Measurements from ENCODE around the gene FAM98C.
"Not testable (repeated sequence)": the region's sequence is repeated elsewhere in the genome, so short reads cannot be mapped to it uniquely, and the experiment has no call there.

Gene FAM98C

DNA sequence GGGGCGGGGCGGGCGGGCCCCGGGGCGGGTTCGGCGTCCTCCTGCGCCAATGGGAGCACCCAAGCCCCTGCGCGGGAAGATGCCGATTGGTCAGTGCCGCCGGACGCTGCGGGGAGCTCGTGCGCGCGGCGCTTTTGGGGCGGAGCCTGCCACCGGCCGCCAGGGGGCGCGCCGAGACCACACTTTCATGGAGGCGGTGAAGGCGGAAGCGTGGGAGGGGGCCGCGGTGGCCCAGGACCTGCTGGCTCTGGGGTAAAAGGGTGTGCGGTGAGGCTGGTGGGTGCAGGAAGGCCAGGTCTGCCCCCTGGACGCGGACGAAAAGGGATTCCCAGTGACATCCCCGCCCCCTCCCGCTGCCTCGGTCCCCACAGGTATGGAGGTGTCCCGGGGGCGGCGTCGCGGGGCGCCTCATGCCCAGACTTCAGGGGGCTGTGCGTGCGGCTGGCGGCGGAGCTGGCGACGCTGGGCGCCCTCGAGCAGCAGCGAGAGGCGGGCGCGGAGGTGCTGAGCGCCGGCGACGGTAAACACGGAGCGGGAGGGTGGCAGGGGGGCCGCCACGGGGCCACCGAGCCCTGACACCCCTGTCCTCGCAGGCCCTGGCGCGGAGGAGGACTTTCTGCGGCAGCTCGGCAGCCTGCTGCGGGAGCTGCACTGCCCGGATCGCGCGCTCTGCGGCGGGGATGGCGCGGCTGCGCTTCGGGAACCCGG is at the start of gene FAM98C:
Gene FAM98C (plus strand): TSS at position 127 of the 708 bp plus-strand sequence. CDS start 61 bp downstream, at position 188.
- peak; percentile 99 for DNase-seq

DNA sequence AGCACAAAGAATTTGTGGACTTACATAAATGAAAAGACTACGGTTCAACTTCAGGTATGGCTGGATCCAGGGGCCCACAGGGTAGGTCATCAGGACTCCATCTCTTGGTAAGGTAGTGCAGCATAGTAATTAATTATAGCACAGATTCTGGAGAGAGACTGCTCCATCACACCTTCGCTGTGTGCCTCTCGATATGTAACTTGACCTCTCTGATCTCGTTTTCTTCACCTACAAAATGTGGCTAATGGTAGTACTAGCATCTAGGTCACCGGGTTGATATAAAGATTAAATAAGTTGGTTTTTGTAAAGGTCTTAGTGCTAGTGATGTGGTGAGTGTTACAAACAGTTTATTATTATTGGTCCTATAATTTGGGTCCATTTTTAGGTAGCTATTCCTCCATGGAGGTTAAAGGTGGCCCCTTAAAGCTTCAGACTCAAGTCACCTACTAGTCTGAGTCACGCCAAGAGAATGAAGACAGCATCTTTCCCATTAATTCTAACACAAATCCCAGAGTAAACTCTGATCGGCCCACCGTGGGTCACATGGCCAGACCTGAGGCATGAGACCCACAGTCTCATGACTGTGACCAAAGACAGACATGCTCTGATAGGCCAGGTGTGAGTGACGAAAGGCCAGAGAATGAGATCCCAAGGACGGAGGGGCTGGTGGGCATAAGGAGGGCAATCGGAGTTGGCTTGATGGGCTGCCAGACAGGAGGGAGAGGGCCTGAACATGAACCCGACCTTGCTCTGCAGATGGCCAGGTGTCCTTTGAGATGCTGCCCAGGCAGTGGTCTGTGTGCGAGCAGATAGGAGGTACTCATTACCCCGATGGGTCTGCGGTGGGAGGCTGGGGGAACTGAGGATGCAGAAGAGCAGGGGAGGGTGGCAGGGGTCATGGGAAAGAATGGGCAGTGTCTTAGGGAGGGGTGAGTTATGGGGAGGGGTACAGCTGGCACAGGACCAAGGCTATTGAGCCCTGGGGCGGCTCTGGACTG is 46.9 kb upstream of the FAM98C start:
- DNase-seq = no peak

DNA sequence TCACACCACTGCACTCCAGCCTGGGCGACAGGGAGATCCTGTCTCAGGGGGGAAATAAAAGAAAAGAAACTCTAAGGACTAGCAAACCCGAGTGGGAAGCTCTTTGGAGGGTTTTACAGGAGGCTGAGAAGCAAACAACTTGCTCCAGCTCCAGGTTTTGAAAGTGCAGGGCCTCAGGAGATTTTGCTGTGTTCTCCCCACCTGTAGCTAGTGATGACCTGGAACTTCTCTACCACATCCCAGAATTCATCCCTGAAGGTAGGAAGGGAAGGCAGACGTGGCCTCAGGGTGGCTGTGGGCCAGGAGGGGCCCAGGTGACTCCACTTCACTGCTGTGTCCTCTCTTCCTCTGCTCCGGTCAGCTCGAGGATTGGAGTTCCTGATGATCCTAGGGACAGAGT is 44.8 kb upstream of the FAM98C start:
- no peak for DNase-seq

DNA sequence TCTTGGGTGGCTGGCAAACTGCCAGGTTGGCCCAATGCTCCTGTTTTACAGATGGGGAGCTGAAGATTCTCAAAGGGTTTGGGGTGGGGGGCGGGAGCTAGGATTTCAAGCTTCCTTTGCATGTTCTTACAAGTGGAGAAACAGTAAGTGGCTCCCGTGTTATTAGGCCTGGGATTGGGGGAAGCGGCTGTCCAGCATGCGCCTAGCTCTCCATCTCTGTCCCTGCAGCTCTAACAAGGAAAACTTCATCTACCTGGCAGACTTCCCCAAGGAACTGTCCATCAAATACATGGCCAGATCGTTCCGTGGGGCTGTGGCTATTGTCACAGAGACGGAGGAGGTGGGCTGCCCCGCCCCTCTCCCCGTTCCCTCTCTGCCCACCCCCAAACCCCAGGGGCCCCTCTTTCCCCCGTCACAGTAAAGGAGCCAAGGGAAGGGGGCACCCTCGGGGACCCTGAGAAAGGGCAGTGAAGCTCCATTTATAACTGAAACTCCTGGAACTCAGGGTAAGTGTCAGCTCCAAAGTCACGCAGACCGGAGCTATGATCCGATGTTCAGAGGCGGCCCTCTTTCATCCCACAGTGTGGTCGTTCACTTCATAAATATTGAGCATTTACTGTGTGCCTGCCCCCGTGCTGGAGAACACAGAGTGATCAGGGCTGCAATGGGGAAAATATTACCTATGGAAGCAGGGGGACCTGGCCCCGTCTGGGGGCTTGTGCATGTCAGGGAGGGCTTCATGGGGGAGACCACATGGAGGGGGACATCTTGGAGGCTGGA is 43.5 kb upstream of the FAM98C start:
- no peak for DNase-seq

DNA sequence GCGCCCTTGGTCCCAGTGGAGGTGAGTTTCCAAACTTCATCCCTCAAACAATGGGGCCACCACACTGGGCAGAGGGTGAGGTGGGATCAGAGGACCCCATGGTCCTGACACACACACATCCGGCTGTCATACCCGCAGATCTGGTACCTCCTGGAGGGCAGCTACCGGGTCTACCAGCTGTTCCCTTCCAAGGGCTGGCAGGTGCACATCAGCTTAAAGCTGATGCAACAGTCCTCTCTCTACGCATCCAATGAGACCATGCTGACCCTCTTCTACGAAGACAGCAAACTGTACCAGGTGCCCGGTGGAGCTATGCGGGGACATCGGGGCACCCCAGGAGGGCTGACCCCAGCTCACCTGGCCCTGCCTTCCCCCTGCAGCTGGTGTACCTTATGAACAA is 42.5 kb upstream of the FAM98C start:
- no peak for DNase-seq

DNA sequence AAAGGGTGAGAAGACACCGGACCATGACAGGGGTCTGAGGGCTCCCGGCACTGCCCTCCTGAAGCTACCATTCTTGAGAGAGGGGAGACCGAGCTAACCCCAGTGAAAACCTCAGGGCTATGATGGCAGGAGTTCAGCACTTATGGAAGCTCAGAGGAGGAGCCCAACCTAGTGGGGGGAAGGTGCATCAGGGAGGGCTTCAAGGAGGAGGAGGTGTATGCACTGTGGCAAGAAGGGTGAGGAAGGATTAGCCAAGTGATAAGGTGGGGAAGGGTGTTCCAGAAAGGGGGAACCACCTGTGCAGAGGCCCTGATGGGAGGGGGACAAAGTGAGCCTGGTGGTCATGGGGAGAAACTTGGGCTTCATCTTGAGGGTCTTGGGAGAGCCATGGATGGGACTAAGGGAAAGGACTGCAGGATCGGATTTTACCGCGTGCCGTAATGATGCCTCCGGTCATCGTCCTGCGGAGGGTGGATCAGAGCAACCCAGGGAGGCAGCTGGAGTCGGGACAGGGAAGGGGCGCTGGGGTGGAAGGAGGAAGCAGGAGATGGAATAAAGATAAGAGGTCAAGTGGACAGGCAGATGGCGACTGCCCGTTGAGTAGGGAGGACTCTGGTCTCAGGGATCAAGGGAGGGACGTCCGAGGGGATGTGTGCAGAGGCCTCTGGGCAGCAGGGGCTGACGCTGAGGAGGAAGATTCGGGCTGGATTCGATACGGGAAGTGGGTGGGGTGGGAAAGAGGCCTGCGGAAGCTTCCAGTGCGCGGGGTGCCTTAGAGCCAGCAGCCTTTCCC is 41.9 kb upstream of the FAM98C start:
- no peak for DNase-seq

DNA sequence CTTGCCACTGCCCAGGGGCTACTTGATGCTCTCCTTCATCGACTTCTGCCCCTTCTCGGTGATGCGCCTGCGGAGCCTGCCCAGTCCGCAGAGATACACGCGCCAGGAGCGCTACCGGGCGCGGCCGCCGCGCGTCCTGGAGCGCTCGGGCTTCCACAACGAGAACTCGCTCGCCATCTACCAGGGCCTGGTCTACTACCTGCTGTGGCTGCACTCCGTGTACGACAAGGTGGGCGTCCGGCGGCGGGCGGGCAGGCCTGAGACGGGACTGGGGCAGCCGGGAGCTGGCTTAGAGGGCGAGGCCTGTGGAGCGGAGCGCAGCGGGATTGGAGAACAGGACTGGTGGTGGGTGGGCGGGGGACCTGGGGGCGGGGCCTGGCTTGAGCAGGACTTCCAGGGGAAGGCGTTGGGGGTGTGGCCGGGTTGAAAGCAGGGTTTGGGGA is 41.2 kb upstream of the FAM98C start:
- DNase-seq = peak; percentile 84

DNA sequence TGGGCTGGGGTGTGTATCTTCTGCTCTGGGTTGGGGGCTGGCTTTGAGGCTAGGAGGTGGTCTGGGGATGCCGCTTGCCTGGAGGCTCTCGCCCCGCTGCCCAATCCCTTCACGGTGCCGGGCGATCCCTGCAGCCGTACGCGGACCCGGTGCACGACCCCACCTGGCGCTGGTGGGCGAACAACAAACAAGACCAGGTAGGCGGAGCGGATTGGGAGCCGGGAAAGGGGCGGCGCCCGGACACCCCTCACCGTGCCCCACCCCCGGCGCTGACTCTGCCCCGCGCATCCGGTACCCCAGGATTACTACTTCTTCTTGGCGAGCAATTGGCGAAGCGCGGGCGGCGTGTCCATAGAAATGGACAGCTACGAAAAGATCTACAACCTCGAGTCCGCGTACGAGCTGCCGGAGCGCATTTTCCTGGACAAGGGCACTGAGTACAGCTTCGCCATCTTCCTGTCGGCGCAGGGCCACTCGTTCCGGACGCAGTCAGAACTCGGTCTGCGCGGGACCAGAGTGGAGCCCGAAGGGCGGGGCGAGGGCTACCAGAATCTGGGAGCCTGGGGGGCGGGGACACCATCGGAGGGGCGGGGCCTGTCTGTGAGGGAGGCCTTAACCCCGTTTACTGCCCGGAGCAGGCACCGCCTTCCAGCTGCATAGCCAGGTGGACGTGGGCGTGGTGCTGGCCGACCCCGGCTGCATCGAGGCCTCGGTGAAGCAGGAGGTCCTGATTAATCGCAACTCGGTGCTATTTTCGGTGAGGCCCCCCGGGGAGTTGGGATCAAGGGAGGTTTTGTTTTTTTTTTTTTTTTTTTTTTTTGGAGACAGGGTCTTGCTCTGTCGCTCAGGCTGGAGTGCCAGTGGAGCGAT is 40.6 kb upstream of the FAM98C start:
- DNase-seq = peak; percentile 90

DNA sequence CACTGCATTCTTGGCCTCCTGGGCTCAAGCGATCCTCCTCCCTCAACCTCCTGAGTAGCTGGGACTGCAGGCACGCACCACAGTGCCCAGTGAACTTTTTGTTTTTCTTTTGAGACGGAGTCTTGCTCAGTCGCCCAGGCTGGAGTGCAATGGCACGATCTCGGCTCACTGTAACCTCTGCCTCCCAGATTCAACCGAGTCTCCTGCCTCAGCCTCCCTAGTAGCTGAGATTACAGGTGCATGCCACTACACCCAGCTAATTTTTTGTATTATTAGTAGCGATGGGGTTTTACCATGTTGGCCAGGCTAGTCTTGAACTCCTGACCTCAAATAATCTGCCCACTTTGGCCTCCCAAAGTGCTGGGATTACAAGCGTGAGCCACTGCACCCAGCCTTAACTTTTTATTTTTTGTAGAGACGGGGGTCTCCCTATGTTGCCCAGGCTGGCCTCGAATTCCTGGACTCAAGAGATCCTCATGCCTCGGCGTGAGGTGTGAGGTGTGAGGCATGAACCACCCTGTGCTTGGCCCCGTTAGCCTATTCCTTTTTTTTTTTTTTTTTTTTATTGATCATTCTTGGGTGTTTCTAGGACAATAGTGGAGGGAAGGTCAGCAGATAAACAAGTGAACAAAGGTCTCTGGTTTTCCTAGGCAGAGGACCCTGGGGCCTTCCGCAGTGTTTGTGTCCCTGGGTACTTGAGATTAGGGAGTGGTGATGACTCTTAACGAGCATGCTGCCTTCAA is 39.8 kb upstream of the FAM98C start:
- not testable (repeated sequence) for DNase-seq

DNA sequence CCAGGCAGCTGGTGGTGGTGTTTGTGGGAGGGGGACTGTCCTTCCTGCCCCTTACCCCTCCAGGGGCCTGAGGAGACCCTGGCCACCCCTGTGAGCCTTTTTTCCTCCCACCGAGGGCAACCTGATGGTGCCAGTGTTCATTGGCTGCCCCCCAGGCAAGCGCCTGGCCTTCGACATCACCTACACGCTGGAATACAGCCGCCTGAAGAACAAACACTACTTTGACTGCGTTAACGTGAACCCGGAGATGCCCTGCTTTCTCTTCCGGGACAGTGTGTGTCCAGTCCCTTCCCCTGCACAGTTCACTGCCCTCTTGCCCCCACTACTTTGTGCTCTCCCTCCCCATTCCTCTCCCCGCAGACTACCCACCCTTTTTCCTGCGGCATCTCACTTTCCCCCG is 35.9 kb upstream of the FAM98C start:
- DNase-seq = no peak

DNA sequence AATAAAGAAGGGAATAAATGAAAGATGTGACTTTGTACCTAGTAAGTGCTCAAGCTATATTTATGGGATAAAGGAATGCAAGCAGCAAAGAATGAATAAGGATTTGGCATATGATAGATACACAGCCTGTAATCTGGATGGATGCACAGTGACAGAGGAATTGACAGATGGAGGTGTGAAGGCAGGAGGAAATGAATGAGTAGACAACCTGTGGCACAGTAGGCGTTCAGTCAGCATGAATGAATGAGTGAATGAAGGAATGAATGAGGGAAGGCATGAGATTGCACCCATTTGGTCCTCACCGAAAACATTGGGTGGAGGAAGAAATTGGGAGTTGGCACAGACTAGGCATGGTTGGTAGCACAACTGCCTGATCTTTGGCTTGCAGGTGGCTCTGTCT is 33.3 kb upstream of the FAM98C start:
- DNase-seq = no peak

DNA sequence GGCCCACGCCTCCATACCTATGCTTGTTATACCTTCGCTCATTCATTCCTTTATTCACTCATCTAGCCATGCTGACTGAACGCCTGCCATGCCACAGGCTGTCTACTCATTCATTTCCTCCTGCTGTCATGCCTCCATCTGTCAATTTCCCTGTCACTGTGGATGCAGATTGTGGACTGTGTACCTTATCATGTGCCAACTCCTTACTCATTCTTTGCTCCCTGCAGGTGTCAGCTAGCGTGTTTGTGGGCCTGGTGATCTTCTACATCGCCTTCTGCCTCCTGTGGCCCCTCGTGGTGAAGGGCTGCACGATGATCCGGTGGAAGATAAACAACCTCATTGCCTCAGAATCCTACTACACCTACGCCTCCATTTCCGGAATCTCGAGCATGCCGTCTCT is 32.6 kb upstream of the FAM98C start:
- DNase-seq = no peak

DNA sequence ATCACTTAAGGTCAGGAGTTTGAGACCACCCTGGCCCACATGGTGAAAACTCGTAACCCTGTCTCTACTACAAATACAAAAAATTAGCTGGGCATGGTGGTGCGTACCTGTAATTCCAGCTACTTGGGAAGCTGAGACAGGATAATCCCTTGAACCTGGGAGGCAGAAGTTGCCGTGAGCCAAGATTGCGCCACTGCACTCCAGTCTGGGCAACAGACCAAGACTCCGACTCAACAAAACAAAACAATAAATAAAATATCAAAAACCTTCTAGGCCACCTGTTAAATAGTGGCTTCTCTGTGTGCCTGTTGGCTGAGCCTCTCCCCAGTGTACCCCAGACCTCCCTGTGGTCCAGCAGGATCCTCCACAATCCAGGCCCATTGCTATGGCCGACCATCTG is 31.8 kb upstream of the FAM98C start:
- no peak for DNase-seq

DNA sequence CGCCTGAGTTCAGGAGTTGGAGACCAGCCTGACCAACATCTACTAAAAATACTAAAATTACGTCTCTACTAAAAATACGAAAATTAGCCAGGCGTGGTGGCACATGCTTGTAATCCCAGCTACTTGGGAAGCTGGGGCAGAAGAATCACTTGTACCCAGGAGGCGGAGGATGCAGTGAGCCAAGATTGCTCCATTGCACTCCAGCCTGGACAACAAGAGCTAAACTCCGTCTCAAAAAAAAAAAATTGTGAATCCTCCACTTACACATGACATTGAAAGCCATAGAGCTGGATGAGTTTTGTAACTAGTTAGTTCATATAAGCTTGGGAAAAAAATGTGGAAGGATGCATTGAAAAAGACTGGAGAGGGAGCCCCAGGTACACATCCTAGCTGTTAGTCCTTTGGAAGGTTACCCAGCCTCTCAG is 29.0 kb upstream of the FAM98C start:
- DNase-seq = no peak

DNA sequence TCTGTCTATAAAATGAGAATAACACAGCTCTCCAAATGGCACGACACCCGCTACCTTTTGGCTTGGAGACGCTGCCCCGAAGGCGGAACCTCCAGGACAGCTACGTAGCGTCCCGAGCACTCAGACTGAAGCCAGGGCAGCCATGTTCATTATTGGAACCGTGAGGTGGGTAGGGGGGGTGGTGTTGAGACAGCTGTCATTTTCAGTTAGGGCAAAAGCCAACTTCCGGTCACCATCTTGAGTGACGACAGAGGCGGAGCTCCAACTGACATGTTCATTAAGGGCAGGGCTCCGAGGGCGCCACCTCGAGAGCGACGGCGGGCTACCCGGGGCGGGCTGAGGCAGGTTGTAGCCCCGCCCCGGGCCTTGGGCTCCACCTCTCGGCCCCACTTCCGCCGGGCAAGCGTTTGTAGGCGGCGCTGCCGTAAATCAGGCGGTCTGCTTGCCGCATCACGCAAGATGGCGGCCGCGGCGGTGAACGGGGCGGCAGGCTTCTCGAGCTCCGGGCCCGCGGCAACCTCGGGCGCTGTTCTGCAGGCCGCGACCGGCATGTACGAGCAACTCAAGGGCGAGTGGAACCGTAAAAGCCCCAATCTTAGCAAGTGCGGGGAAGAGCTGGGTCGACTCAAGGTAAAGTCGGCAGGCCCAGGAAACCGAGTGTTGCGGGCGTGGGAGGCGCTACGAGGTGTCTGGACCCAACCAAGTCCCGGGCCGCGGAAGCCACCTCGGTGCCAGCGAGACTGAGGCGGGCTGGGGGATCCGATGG is 28.4 kb upstream of the FAM98C start, which contains the start of gene PSMD8:
Gene PSMD8 (plus strand): TSS at position 240 of the 766 bp plus-strand sequence. CDS start 31 bp downstream, at position 271.
- DNase-seq = peak; percentile 97

DNA sequence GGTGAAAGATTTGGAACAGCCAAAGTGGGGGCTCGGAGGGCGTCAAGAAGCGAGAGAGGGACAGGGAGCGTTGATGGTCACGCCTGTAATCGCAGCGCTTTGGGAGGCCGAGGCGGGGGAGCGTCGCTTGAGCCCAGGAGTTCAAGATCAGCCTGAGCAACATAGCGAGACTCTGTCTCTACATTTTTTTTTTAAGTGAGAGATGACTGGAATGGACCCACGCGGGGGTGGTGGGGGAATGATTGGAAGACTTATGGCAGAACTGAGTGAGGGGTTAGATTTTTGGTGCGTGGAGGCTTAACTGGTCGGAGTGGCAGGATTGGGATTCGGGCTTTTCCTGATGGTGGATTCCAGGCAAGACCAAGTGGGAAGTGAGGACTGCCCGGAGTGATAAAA is 27.8 kb upstream of the FAM98C start:
- DNase-seq = no peak

DNA sequence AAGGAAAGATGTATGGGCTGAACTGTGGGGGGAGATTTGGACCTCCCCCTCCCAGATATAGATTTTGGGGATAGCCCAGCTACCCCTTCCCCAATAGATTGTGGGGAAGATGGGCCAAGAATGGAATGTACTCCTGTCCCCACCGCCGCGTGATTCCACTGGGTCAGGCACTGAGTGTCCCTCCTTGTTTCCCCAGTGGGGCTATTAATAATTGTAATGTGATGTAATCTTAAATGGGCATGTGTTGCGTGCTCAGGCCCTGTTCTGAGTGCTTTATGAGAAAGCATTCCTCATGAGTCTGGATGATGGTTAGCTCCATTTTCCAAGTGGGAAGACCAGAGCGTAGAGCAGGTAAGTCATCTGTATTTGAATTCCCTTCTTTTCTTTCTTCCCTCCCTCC is 27.1 kb upstream of the FAM98C start:
- DNase-seq = no peak

DNA sequence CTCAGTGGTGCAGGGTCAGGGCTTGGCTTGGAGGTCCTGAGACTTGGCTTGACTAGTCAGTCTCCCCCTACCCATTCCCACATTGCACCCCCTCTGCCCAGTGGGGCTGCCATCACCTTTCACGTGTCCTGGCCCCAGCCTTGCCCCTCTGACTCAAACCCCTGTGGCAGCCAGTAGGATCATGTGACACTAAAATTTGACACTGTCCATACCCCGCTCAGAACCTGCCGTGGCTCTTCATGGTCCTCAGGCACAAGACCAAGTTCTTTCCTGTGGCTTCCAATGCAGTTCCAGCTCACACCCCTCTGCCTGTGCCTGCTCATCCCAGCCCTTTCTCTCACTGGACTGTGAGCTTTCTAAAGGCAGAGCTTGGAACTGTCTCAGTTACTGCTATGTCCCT is 26.3 kb upstream of the FAM98C start:
- no peak for DNase-seq

DNA sequence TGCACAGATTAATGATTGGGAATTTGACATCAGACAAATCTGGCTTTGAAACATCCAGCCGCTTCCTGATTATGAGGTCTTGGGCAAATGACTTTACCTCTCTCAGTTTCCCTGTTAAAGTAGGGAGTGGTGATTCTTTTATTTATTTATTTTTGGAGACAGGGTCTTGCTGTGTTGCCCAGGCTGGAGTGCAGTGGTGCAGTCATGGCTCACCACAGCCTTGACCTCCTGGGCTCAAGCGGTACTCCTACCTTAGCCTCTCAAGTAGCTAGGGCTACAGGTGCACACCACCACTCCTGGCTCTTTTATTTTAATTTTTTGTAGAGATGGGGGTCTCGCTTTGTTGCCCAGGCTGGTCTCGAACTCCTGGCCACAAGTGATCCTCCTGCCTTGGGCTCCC is 25.8 kb upstream of the FAM98C start:
- no peak for DNase-seq

DNA sequence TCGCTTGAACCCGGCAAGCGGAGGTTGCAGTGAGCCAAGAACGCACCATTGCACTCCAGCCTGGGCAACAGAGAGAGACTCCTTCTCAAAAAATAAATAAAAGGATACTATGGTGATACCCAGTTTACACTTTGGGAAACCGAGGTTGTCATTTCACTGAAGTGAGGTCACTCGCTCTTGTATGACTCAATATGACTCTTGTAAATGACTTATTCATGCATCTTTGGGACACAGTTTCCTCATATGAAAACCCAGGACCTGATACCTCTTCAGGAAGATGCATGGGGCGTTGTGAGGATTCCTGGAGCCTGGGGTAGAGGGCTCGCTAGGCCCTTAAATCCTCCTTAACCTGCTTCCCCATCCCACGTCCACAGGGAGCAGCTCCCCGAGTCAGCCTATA is 24.0 kb upstream of the FAM98C start:
- no peak for DNase-seq

Measured in activated CD8-positive, alpha-beta memory T cell treated with anti-CD3 and anti-CD28 coated beads, Interleukin-2, amount 50 U/mL, for 48 hours (primary cell).